NCI-H146 (cell line): ENCODE results near the gene CCSER1.
"Not testable (repeated sequence)": the region's sequence is repeated elsewhere in the genome, so short reads cannot be mapped to it uniquely, and the experiment has no call there.

Experiments
- DNase-seq: peaks from one replicate; lab custom pipeline; 2025; lab: John Stamatoyannopoulos, UW

CCSER1 gene

DNA sequence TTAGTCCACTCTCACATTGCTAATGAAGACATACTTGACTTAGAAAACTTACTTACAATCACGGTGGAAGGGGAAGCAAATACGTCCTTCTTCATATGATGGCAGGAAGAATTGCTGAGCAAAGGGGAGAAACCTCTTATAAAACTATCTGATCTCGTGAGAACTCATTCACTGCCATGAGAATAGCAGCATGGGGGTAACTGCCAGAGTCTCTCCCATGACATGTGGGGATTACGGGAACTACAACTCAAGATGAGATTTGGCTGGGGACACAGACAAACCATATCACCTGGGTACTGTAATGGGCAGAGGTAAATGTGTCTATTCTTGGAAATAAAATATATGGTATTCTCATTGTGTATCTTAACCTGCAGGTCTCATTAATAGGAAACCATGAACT is 1464.9 kb downstream of the CCSER1 start:
- no peak for DNase-seq

DNA sequence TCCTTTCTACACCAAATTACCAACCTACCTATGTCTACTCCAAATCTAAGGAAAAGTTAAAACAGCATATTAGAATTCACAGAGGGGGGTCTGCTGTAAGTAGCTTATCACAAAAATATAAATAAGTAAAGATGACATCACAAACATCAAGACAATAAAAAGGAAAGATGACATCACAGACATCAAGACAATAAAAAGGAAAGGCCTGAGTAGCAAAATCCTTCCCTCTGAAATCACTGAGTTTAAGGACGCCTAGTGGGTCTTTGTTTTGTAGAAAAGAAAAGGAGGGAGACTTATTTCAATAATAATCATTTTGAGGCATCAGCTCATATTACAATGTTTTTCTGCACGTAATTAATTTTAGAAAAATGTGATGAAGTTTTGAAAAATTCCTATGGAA is 1469.5 kb downstream of the CCSER1 start:
- DNase-seq, result no peak

DNA sequence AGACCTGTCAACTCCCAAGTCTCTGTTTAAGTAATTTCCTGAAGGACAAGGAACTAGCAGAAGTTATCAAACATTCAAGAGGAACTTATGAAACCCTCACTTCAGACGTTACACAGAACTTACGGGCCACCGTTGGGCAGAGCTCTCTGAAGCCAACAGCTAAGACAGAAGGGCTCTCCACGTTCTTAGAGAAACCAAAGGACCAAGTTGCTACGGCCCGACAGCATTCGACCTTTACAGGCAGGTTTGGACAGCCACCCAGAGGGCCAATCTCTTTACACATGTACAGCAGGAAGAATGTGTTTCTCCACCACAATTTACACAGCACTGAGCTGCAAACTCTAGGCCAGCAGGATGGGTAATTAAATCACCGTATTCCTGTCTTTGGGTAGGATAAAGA is 1471.5 kb downstream of the CCSER1 start:
- no peak for DNase-seq

DNA sequence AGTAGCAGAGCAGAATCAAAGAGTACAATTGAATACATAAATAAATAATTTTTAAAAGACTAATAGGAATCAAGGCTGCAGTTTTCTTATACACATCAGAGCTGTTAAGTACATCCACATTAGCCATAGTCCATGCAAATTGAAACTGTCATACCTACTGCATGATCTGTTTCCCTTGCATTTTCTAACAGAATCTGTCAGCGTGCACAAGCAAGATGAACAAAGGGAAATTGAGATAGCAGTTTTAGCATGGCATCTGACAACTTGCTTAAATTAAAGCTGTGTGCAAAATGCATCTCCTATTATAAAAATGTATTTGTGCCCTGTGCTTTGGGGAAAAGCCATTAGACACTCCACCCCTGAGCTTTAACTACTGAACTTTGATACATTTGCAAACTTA is 1473.1 kb downstream of the CCSER1 start:
- DNase-seq, result no peak

DNA sequence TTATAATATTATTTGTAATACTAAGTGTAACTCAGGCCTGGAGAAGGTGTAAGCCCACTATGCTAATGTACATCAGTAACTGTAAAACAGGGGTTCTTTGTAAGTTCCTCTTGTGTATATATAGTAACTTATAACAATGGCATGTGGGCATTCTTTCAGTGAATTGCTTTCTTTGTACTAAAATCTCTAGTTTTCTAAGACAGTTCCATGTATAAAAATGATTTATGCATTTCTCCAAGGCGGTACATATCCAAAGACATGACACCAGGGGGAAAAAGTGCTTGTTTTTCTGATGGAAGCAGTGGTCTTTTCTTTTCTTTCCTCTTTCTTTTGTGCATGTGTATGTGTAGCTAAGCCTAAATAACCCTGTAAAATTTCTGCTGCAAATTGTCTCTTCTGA is 1474.2 kb downstream of the CCSER1 start:
- no peak for DNase-seq

DNA sequence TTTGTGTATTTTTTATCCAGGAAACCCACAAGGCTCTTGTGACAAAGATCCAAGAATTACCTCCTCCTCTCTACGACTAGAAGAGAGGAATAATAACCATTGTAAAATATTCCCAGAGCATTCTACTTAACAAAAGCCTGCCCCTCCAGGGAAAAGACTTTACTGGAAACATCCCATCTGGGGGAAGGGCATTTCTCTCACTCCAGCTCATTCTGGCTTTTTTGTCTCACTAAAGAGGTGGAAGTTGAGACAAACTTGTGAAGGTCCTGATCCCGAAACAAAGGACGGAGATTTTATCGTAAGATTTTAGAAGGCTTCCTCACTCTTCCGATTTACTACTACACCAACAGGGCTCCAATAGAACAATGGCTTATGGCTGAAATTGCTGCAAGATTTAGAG is 1484.6 kb downstream of the CCSER1 start:
- no peak for DNase-seq

DNA sequence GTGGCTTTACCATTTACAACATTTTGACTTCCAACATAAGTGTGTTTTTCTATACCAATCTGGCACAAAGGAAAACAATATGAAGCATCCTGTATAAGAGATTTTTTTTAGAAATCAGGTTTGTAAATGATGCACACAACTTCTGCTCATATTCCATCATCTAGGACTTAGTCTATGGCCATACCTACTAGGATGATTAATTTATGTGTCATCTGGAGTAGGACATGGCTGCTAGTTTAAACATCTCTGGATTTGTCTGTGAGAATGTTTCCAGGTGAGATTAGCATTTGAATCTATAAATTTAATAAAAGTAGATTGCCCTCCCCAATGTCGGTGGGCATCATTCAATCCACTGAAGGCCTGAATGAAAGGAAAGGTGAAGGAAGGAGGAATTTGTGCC is 1493.8 kb downstream of the CCSER1 start:
- DNase-seq, result no peak

DNA sequence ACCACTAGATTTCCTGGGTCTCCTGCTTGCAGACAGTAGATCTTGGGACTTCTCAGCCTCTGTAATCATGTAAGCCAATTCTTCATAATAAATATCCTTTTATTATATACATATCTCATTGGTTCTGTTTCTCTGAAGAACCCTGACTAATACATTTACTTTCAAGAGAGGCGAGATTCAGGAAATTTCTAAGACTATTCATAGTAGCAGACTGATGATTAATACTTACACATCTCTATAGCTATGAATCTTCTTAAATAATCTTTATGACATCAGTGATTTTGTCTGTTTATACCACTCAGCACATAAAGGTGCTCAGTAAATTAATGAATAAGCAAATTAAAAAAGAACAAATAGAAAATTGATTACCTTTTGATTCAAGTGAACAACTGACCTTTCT is 1494.3 kb downstream of the CCSER1 start:
- DNase-seq, result no peak

DNA sequence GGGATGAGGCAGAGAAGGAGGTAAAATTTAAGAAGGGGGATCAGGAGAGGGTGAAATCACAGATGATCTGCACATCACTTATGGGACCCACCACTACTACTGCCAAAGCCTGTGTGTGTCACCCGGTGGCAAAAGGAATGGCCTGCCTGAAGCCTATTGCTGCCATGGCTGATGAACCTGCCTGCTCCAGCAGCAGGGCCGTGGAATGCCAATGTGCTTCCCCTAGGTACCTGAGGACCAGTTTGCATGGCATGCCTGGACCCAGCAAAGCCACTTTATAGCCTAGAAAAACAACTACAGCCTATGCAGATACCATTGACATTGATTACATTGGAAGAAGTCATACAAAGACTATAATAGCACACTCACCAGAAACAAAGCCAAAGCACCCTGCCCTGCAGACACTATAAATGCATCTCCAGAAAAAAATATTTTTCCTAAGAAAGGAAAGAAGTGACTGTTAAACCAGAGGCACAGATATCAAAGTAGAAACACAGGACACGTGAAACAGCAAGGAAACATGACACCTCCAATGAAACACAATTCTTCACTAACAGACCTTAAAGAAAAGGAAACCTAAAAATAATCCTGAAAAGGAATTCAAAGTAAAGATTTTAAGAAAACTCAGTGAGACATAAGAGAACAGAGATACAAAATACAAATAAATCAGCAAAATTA is 1495.9 kb downstream of the CCSER1 start:
- no peak for DNase-seq

DNA sequence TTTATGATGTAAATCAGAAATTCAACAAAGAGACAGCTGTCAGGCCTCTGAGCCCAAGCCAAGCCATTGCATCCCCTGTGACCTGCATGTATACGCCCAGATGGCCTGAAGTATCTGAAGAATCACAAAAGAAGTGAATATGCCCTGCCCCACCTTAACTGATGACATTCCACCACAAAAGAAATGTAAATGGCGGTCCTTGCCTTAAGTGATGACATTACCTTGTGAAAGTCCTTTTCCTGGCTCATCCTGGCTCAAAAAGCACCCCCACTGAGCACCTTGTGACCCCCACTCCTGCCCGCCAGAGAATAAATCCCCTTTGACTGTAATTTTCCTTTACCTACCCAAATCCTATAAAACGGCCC is 1496.4 kb downstream of the CCSER1 start:
- not testable (repeated sequence) for DNase-seq

DNA sequence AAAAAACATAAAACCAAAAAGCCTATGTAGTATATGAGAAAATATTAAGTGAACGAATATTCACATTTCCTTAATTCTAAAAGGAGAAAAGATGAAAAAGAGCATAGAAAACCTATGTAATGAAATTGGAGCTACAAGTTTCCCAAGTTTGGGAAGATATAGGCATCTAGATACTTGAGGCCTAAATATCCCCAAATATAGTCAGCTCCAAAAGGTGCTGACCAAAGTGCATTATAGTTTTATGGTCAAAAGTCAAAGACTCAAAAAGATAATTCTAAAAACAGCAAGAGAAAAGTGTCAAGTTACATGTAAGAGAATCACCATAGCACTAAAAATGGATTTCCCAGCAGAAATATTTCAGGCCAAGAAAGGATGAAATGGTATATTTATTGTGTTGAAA is 1502.9 kb downstream of the CCSER1 start:
- no peak for DNase-seq

DNA sequence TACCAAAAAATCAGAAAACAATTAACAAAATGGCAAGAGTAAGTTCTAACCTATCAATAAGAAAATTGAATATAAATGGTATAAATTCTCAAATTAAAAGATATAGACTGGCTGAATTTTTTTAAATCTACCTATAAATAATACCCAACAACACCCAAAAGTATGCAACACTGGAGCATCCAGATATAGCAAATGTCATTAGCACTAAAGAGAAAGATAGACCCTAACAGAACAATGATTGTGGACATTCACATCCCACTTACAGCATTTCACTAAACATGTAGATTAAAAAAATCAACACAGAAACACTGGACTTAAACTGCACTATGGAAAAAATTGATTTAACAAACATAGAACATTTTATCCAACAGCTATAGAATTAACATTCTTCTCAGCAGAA is 1503.6 kb downstream of the CCSER1 start:
- DNase-seq, result no peak

DNA sequence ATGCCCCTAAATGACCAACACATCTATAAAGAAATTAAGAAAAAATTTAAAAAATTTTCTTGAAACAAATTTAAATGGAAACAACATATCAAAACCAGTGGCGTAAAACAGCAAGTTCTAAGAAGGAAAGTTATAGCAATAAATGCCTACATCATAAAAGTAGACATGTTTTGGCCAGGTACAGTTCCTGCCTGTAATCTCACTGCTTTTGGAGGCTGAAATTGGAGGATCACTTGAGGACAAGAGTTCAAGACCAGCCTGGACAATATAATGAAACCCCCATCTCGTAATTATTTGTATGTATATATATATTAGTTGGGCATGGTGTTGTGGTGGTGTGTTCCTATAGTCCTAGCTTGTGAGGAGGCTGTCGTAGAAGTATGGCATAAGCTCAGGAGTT is 1504.1 kb downstream of the CCSER1 start:
- no peak for DNase-seq

DNA sequence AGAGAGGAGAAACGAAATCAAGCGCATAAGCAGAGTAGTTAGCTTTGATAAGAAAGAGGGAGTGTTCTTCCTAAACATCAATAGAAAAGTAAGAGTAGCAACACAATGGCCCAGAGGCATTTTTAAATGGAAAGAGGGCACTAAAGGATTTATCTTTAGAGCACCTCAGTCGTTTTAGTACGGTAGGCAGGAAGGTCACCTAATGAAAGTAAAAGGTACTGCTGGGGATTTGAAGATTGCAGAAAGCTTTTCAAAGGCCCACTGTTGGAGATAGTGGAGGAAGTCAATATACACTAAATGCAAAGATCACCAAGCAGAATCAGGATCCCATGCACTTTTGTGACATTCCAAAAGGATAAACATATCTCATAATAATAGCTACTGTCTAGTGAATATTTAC is 1508.9 kb downstream of the CCSER1 start:
- no peak for DNase-seq
